Stomach (tissue), 4 donors: ENCODE measurements around the gene KIAA0040.

Source experiments
- EP300 ChIP-seq: sonication (generic); formaldehyde crosslinking; IDR thresholded peaks from one replicate; pipeline ENCODE4 v1.6.1; 2017; ENCODE audit warnings: antibody characterized with exemption
- POLR2A ChIP-seq, 4 donors: fragments of 450-650 bp; IDR thresholded peaks; one replicate each; pipeline ENCODE4 v1.6.1; 2016; ENCODE audit warnings: antibody characterized with exemption in 4 of 4, control low read depth in 2 of 4, mild to moderate bottlenecking in 1 of 4, moderate library complexity in 1 of 4
- POLR2AphosphoS5 ChIP-seq, 3 donors: sonication (generic); formaldehyde crosslinking; IDR thresholded peaks; one replicate each; pipeline ENCODE4 v1.6.1; 2016; ENCODE audit warnings: antibody characterized with exemption in 3 of 3
- TF ChIP-seq, protein P1 (sequence below), 7 experiments: fragments of 450-650 bp in 4 of 7; fragments of 200-600 bp in 3 of 7; sonication (generic) in 3 of 7; IDR thresholded peaks; one replicate each; pipeline ENCODE4 v1.5.1; 2016 to 2019; ENCODE audit warnings: antibody characterized with exemption in 7 of 7, control low read depth in 2 of 7, mild to moderate bottlenecking in 1 of 7

GRCh38 chr1:175158170-175158591 is 34.4 kb downstream of the KIAA0040 start:
- TF ChIP-seq, protein P1, sequence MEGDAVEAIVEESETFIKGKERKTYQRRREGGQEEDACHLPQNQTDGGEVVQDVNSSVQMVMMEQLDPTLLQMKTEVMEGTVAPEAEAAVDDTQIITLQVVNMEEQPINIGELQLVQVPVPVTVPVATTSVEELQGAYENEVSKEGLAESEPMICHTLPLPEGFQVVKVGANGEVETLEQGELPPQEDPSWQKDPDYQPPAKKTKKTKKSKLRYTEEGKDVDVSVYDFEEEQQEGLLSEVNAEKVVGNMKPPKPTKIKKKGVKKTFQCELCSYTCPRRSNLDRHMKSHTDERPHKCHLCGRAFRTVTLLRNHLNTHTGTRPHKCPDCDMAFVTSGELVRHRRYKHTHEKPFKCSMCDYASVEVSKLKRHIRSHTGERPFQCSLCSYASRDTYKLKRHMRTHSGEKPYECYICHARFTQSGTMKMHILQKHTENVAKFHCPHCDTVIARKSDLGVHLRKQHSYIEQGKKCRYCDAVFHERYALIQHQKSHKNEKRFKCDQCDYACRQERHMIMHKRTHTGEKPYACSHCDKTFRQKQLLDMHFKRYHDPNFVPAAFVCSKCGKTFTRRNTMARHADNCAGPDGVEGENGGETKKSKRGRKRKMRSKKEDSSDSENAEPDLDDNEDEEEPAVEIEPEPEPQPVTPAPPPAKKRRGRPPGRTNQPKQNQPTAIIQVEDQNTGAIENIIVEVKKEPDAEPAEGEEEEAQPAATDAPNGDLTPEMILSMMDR (IDR thresholded peaks at IDR 0.05) = no peak
- TF ChIP-seq POLR2A (IDR thresholded peaks at IDR 0.05) (no peak), EP300 (no peak), POLR2AphosphoS5 (IDR thresholded peaks at IDR 0.05) (no peak)
